HepG2 (cell line): Measurements from ENCODE around the gene NKAIN2. TPM values are rescaled to one million over a fixed set of nuclear protein-coding genes. Genes with fewer than 3 reads are reported as not detected.

Experiments
- ATAC-seq: fragments of 200-7000 bp; cut with Tn5 transposase; 3 replicates; pipeline ENCODE4 v1.9.1; 2020; ENCODE audit warnings: mild to moderate bottlenecking, moderate library complexity
- BruUV-seq: library from RNA; stranded (reverse); fragments of 400-500 nt; replicated peaks from 2 replicates; lab custom pipeline; 2021; lab: Mats Ljungman, UMichigan
- CTCF ChIA-PET: fragments of 300-600 bp; formaldehyde crosslinking; extraction: SDS; loops from one replicate; lab custom pipeline; 2021; ENCODE audit warnings: low total read pairs, inconsistent platforms, low intra/inter-chr PET ratio; lab: Yijun Ruan, JAX
- POLR2A ChIA-PET: fragments of 350-600 bp; sonication (Branson Sonifier 250); formaldehyde crosslinking; loops from one replicate; lab custom pipeline; 2020; ENCODE audit warnings: antibody characterized with exemption, inconsistent platforms; lab: Yijun Ruan, JAX
- DNase-seq: peaks from one replicate; pipeline ENCODE4 v3.0.0-alpha.2; 2015; ENCODE audit warnings: low spot score
- FAIRE-seq: peaks from 3 replicates; lab custom pipeline; 2011; peaks lifted over from hg19 to GRCh38; lab: Jason Lieb, UNC
- H2AFZ ChIP-seq: one replicate; pipeline ENCODE4 v1.6.1; 2011; ENCODE audit warnings: low read length, inconsistent platforms
- H3K27ac ChIP-seq: fragments of 300-600 bp; 3 replicates; pipeline ENCODE4 v1.8.0; 2011; ENCODE audit warnings: mixed run types, mild to moderate bottlenecking, mixed read lengths, low read length, inconsistent platforms; ENCODE audit not compliant: insufficient read depth; ENCODE audit errors: extremely low read length
- H3K27me3 ChIP-seq, 2 experiments: fragments of 200-600 bp in 1 of 2; 2 replicates in 1 of 2; 3 replicates in 1 of 2; pipeline versions ENCODE4 v1.6.0 to v1.8.0; 2011; ENCODE audit warnings: low read length in 2 of 2, mild to moderate bottlenecking in 2 of 2, moderate library complexity in 2 of 2, inconsistent platforms in 1 of 2; ENCODE audit not compliant: insufficient read depth in 2 of 2, control insufficient read depth in 1 of 2
- H3K36me3 ChIP-seq, 2 experiments: fragments of 200-600 bp in 1 of 2; replicated peaks in 1 of 2; 2 replicates in 1 of 2; 3 replicates in 1 of 2; pipeline versions ENCODE4 v1.5.1 to v1.8.0; 2011; ENCODE audit warnings: low read length in 2 of 2, inconsistent platforms in 1 of 2; ENCODE audit not compliant: insufficient read depth in 2 of 2, control insufficient read depth in 1 of 2
- H3K4me1 ChIP-seq: 2 replicates; pipeline ENCODE4 v1.5.1; 2012; ENCODE audit warnings: low read length, inconsistent platforms; ENCODE audit not compliant: insufficient read depth
- H3K4me2 ChIP-seq: 2 replicates; pipeline ENCODE4 v1.6.0; 2011; ENCODE audit warnings: low read depth, low read length, inconsistent platforms
- H3K4me3 ChIP-seq, 3 experiments: fragments of 200-600 bp in 1 of 3; sonication (generic), shearing (Covaris generic) in 1 of 3; replicated peaks in 1 of 3; 2 replicates each; pipeline ENCODE4 v1.5.1; 2011 to 2016; ENCODE audit warnings: low read length in 3 of 3, inconsistent platforms in 2 of 3, low read depth in 2 of 3, mild to moderate bottlenecking in 2 of 3, control low read depth in 1 of 3, mixed read lengths in 1 of 3; ENCODE audit not compliant: insufficient read depth in 1 of 3
- H3K79me2 ChIP-seq: one replicate; pipeline ENCODE4 v1.6.1; 2011; ENCODE audit warnings: low read length, inconsistent platforms; ENCODE audit not compliant: insufficient read depth
- H3K9ac ChIP-seq: 2 replicates; pipeline ENCODE4 v1.6.0; 2011; ENCODE audit warnings: mild to moderate bottlenecking, low read depth, low read length, inconsistent platforms; ENCODE audit not compliant: insufficient read depth
- H3K9me3 ChIP-seq: 2 replicates; pipeline ENCODE4 v1.5.1; 2012; ENCODE audit warnings: mild to moderate bottlenecking, low read length
- H4K20me1 ChIP-seq: 2 replicates; pipeline ENCODE4 v1.6.0; 2011; ENCODE audit warnings: inconsistent platforms, mild to moderate bottlenecking, low read length, moderate library complexity; ENCODE audit not compliant: insufficient read depth
- CHD2 ChIP-seq: IDR thresholded peaks from 2 replicates; pipeline ENCODE4 v1.6.1; 2011; ENCODE audit warnings: low read depth, low read length, improper control_type of control experiment
- HMGA1 ChIP-seq: sonication (generic); formaldehyde crosslinking; conservative IDR thresholded peaks from 2 replicates; pipeline ENCODE4 v1.4.0; 2020; ENCODE audit warnings: missing genetic modification reagents
- PAWR ChIP-seq: sonication (generic); formaldehyde crosslinking; IDR thresholded peaks from 2 replicates; pipeline ENCODE4 v1.4.0; 2020; ENCODE audit warnings: missing genetic modification reagents, mild to moderate bottlenecking, borderline replicate concordance
- RFX5 ChIP-seq: IDR thresholded peaks from 2 replicates; pipeline ENCODE4 v1.6.1; 2011; ENCODE audit warnings: low read depth, low read length, improper control_type of control experiment
- SIX4 ChIP-seq: sonication (generic); formaldehyde crosslinking; IDR thresholded peaks from 2 replicates; pipeline ENCODE4 v1.4.0; 2020; ENCODE audit warnings: missing genetic modification reagents
- STAG1 ChIP-seq: sonication (generic); formaldehyde crosslinking; IDR thresholded peaks from 2 replicates; pipeline ENCODE4 v1.4.0; 2020; ENCODE audit warnings: missing genetic modification reagents
- THAP11 ChIP-seq: IDR thresholded peaks from 2 replicates; pipeline ENCODE4 v1.6.1; 2016; ENCODE audit warnings: missing biosample characterization, missing genetic modification reagents
- ZNF180 ChIP-seq: sonication (generic); formaldehyde crosslinking; IDR thresholded peaks from 2 replicates; pipeline ENCODE4 v1.4.0; 2020; ENCODE audit warnings: low read depth, missing genetic modification reagents, borderline replicate concordance
- ZNF234 ChIP-seq: sonication (generic); formaldehyde crosslinking; conservative IDR thresholded peaks from 2 replicates; pipeline ENCODE4 v1.5.1; 2020; ENCODE audit warnings: mild to moderate bottlenecking, missing genetic modification reagents
- ZNF383 ChIP-seq: sonication (generic); formaldehyde crosslinking; IDR thresholded peaks from 2 replicates; pipeline ENCODE4 v1.4.0; 2020; ENCODE audit warnings: missing genetic modification reagents, mild to moderate bottlenecking, borderline replicate concordance
- ZNF766 ChIP-seq: sonication (generic); formaldehyde crosslinking; IDR thresholded peaks from 2 replicates; pipeline ENCODE4 v1.5.0; 2020; ENCODE audit warnings: missing genetic modification reagents, borderline replicate concordance
- ZNF878 ChIP-seq: sonication (generic); formaldehyde crosslinking; IDR thresholded peaks from 2 replicates; pipeline ENCODE4 v1.8.1; 2023; ENCODE audit warnings: mild to moderate bottlenecking, missing genetic modification reagents, moderate library complexity
- ZNF891 ChIP-seq: sonication (generic); formaldehyde crosslinking; IDR thresholded peaks from 2 replicates; pipeline ENCODE4 v1.5.0; 2020; ENCODE audit warnings: mild to moderate bottlenecking, missing genetic modification reagents
- WGBS: methylation state at CpG from one replicate; pipeline ENCODE4 v1.1.6; 2017; ENCODE audit warnings: low lambda C conversion rate; 5-methylcytosine and 5-hydroxymethylcytosine counted together
- in situ Hi-C: cut with HindIII; loops from 2 replicates; pipeline ENCODE4 v1.10.0; 2017; ENCODE audit warnings: low pct_unique_long_range_greater_than_20kb; ENCODE audit not compliant: extremely low pct_ligation_motif_present
- intact Hi-C: fragments of 100-400 bp; cut with micrococcal nuclease; formaldehyde crosslinking; loops from one replicate; pipeline ENCODE4 v1.10.0; 2022; ENCODE audit not compliant: unreplicated experiment
- polyA plus RNA-seq, 8 experiments: library from polyadenylated mRNA; depleted of rRNA in 3 of 8; stranded (reverse) in 7 of 8; unstranded in 1 of 8; fragments of >200 nt; fragmentation: Illumina TruSeq in 4 of 8; extraction: Trizol in 4 of 8; gene quantifications; 2 replicates each; pipeline versions ENCODE4 v1.2.1 to v1.2.3, GENCODE V29; 2011 to 2016; ENCODE audit warnings: low read depth in 4 of 8, missing spikeins in 1 of 8, mixed read lengths in 1 of 8; ENCODE audit not compliant: insufficient read depth in 1 of 8
- total RNA-seq, 5 experiments: library from RNA; depleted of rRNA; stranded (reverse); fragments of >200 nt; fragmentation: Illumina TruSeq; extraction: Trizol; gene quantifications; 2 replicates each; pipeline ENCODE4 v1.2.3, GENCODE V29; 2016; ENCODE audit warnings: low read depth in 1 of 5
- TF ChIP-seq, protein P1 (sequence below): sonication (generic); formaldehyde crosslinking; IDR thresholded peaks from 2 replicates; pipeline ENCODE4 v1.4.0; 2020; ENCODE audit warnings: missing genetic modification reagents
- TF ChIP-seq, protein P2 (sequence below): IDR thresholded peaks from 2 replicates; pipeline ENCODE4 v1.6.1; 2018; ENCODE audit warnings: missing genetic modification reagents
- TF ChIP-seq, protein P3 (sequence below): sonication (generic); formaldehyde crosslinking; IDR thresholded peaks from 2 replicates; pipeline ENCODE4 v1.4.0; 2020; ENCODE audit warnings: missing genetic modification reagents, borderline replicate concordance

NKAIN2 gene
- total and polyA plus RNA-seq, 2 of the 13 experiments (the other 11 are each of a cell fraction or from before 2014, with no cell fraction given): not detected

DNA sequence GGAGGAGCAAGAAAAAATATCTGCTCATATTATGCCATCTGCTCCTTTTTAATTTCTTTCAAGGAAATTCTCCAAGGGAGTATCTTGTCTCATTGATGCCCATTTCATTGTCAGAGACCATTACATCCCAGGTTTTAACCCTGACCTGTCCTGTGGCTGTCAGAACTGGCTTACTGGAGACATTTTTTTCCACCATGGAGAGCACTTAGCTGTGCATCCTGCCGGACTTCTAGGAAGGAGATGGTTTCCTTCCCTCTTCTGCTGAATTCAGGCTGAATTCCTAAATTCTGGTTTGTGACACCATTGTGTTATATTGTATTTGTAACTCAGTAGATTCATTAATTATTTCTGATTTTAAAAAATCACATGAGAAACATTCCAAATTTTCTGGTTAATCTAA, 70.3 kb downstream of the NKAIN2 start:
- intact Hi-C loops (no loop called here), in situ Hi-C loops (no loop called here)
- Histone ChIP-seq H3K9ac (no peak overlapping the region), H3K27ac (no peak overlapping the region), H3K4me3 (no peak overlapping the region), H3K79me2 (no peaks in the 10 kb centered on the region), H3K27me3 (no peaks in the 10 kb centered on the region), H3K4me2 (no peak overlapping the region), H2AFZ (no peak overlapping the region), H3K36me3 (no peaks in the 10 kb centered on the region), H4K20me1 (no peaks in the 10 kb centered on the region), H3K4me1 (no peaks in the 10 kb centered on the region), H3K9me3 (no peaks in the 10 kb centered on the region)
- ATAC-seq (no peak), DNase-seq (no peak), FAIRE-seq (no peak)
- no TSS peak for BruUV-seq
- TF ChIP-seq CHD2 (no peak), ZNF891 (CRISPR knock-in tag) (no peak), ZNF878 (CRISPR knock-in tag) (no peak), ZNF180 (CRISPR knock-in tag) (no peak), ZNF234 (CRISPR knock-in tag) (no peak), THAP11 (no peak), SIX4 (CRISPR knock-in tag) (no peak), HMGA1 (CRISPR knock-in tag) (no peak), RFX5 (no peak), STAG1 (CRISPR knock-in tag) (no peak), PAWR (no peak), ZNF766 (CRISPR knock-in tag) (no peak), ZNF383 (CRISPR knock-in tag) (no peak)
- TF ChIP-seq, protein P1, sequence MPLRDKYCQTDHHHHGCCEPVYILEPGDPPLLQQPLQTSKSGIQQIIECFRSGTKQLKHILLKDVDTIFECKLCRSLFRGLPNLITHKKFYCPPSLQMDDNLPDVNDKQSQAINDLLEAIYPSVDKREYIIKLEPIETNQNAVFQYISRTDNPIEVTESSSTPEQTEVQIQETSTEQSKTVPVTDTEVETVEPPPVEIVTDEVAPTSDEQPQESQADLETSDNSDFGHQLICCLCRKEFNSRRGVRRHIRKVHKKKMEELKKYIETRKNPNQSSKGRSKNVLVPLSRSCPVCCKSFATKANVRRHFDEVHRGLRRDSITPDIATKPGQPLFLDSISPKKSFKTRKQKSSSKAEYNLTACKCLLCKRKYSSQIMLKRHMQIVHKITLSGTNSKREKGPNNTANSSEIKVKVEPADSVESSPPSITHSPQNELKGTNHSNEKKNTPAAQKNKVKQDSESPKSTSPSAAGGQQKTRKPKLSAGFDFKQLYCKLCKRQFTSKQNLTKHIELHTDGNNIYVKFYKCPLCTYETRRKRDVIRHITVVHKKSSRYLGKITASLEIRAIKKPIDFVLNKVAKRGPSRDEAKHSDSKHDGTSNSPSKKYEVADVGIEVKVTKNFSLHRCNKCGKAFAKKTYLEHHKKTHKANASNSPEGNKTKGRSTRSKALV (CRISPR knock-in tag): no peak
- TF ChIP-seq, protein P2, sequence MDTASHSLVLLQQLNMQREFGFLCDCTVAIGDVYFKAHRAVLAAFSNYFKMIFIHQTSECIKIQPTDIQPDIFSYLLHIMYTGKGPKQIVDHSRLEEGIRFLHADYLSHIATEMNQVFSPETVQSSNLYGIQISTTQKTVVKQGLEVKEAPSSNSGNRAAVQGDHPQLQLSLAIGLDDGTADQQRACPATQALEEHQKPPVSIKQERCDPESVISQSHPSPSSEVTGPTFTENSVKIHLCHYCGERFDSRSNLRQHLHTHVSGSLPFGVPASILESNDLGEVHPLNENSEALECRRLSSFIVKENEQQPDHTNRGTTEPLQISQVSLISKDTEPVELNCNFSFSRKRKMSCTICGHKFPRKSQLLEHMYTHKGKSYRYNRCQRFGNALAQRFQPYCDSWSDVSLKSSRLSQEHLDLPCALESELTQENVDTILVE (CRISPR knock-in tag): no peak
- TF ChIP-seq, protein P3, sequence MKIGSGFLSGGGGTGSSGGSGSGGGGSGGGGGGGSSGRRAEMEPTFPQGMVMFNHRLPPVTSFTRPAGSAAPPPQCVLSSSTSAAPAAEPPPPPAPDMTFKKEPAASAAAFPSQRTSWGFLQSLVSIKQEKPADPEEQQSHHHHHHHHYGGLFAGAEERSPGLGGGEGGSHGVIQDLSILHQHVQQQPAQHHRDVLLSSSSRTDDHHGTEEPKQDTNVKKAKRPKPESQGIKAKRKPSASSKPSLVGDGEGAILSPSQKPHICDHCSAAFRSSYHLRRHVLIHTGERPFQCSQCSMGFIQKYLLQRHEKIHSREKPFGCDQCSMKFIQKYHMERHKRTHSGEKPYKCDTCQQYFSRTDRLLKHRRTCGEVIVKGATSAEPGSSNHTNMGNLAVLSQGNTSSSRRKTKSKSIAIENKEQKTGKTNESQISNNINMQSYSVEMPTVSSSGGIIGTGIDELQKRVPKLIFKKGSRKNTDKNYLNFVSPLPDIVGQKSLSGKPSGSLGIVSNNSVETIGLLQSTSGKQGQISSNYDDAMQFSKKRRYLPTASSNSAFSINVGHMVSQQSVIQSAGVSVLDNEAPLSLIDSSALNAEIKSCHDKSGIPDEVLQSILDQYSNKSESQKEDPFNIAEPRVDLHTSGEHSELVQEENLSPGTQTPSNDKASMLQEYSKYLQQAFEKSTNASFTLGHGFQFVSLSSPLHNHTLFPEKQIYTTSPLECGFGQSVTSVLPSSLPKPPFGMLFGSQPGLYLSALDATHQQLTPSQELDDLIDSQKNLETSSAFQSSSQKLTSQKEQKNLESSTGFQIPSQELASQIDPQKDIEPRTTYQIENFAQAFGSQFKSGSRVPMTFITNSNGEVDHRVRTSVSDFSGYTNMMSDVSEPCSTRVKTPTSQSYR (CRISPR knock-in tag): no peak
- 0% methylated on average over 1 of the region's 1 CpG for WGBS
- CTCF ChIA-PET: no interaction called here
- POLR2A ChIA-PET: no interaction called here
